Measurements from ENCODE around the gene RNF11. TPM values are rescaled to one million over a fixed set of nuclear protein-coding genes. Genes with fewer than 3 reads are reported as not detected.

Gene RNF11
- polyA plus RNA-seq, 3 donors = 25.3 to 30.4 (median 28.4) TPM

GRCh38 chr1:51296383-51297357, 60.6 kb downstream of the RNF11 start:
- peak; percentile 46 to 73 (median 66) for DNase-seq
- peaks cover 9 to 12% of the 10 kb centered on the region in 2 donors for H3K4me1 ChIP-seq (ENCODE audit: control insufficient read depth in 1 of 2, insufficient read depth in 2 of 2, low read length in 2 of 2)
- H3K9ac ChIP-seq (ENCODE audit: insufficient read depth, low read length, poor library complexity, severe bottlenecking) = peak overlapping the region; percentile 54
- peaks cover 0 to 5% (median 2%) of the 10 kb centered on the region in 3 donors for H3K27me3 Mint-ChIP-seq (ENCODE audit: low read depth in 3 of 3)
- H2AFZ ChIP-seq (ENCODE audit: insufficient read depth, low read depth, low read length, poor library complexity, severe bottlenecking) = peak overlapping the region; percentile 91
- peaks cover 0 to 1% (median 0%) of the 10 kb centered on the region in 7 donors for H3K9me3 Mint-ChIP-seq
- peak overlapping the region; percentile 90 for H3K4me2 ChIP-seq (replicated peaks; ENCODE audit: extremely low read depth, low read length, poor library complexity, severe bottlenecking)
- H3K9me3 ChIP-seq (replicated peaks in 1 of 2; ENCODE audit: control insufficient read depth in 1 of 2, insufficient read depth in 1 of 2, low read length in 2 of 2) = no peaks in the 10 kb centered on the region
- peaks cover 14% of the 10 kb centered on the region for H3K4me1 Mint-ChIP-seq
- no peaks in the 10 kb centered on the region for H3K36me3 ChIP-seq (replicated peaks in 1 of 2; ENCODE audit: control insufficient read depth in 1 of 2, insufficient read depth in 2 of 2, low read length in 2 of 2)
- peak overlapping the region in 2 of 7 donors; percentile 22 to 25 for H3K27ac Mint-ChIP-seq
- no peak overlapping the region for H3K27ac ChIP-seq (ENCODE audit: low read depth in 1 of 2, low read length in 2 of 2)
- intact Hi-C loops (cut with micrococcal nuclease) = loop anchor here in 1 of 2 donors (5.0 kb wide), 1 partner anchor 104 kb away; no protein-coding TSS in a partner anchor
- H4K20me1 ChIP-seq (ENCODE audit: insufficient read depth, low read length) = no peaks in the 10 kb centered on the region
- H3K4me3 ChIP-seq (replicated peaks in 1 of 3; ENCODE audit: low read depth in 2 of 3, low read length in 3 of 3) = peak overlapping the region; percentile 35 to 79 (median 47)
- WGBS (ENCODE audit: insufficient coverage) = 24% methylated on average over 30 of the region's 33 CpGs
- no peaks in the 10 kb centered on the region for H3K27me3 ChIP-seq (ENCODE audit: control insufficient read depth in 2 of 2, insufficient read depth in 2 of 2, low read length in 2 of 2)
- H3K79me2 ChIP-seq (ENCODE audit: insufficient read depth, low read length) = no peaks in the 10 kb centered on the region
- peak; percentile 97 for TF ChIP-seq CTCF (IDR thresholded peaks at IDR 0.05)
- peak overlapping the region; percentile 75 to 87 for H3K4me3 Mint-ChIP-seq
- H3K36me3 Mint-ChIP-seq = no peaks in the 10 kb centered on the region
